ENCODE results near the gene C1QTNF7.

DNA sequence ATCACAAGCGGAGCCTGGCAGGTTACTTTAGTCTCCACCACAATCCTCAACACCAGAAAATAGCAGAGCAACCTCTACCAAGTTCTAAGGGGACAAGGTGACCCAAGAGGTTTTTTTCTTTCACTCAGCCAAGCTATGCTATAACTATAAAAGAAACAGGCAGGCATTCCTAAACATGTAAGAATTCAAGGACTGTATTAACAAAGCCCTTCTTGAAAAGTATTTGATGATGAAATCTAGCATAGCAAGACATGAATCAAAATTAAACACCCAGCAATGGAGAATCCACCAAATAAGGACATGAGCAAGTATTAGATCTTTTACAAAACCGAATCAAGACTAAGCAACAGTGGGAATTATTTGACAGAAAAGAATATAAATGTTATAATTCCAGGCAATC is 25.7 kb upstream of the C1QTNF7 start:
- TF ChIP-seq, protein P1, sequence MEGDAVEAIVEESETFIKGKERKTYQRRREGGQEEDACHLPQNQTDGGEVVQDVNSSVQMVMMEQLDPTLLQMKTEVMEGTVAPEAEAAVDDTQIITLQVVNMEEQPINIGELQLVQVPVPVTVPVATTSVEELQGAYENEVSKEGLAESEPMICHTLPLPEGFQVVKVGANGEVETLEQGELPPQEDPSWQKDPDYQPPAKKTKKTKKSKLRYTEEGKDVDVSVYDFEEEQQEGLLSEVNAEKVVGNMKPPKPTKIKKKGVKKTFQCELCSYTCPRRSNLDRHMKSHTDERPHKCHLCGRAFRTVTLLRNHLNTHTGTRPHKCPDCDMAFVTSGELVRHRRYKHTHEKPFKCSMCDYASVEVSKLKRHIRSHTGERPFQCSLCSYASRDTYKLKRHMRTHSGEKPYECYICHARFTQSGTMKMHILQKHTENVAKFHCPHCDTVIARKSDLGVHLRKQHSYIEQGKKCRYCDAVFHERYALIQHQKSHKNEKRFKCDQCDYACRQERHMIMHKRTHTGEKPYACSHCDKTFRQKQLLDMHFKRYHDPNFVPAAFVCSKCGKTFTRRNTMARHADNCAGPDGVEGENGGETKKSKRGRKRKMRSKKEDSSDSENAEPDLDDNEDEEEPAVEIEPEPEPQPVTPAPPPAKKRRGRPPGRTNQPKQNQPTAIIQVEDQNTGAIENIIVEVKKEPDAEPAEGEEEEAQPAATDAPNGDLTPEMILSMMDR (IDR thresholded peaks at IDR 0.05; ENCODE audit: low read depth, low read length) = no peak
- no peak for TF ChIP-seq EZH2phosphoT487 (IDR thresholded peaks at IDR 0.05; ENCODE audit: low read depth)

Data from OCI-LY3 (cell line).